C4-2B (cell line): ENCODE results near the gene NUP214.
"Not testable (repeated sequence)": the region's sequence is repeated elsewhere in the genome, so short reads cannot be mapped to it uniquely, and the experiment has no call there.

Source experiments
- H3K27ac ChIP-seq: fragments of 450-650 bp; 2 replicates; pipeline ENCODE4 v1.5.1; 2017
- CTCF ChIP-seq: fragments of 450-650 bp; conservative IDR thresholded peaks from 2 replicates; pipeline ENCODE4 v1.5.1; 2017; ENCODE audit warnings: mild to moderate bottlenecking
- ZFX ChIP-seq: fragments of 450-650 bp; IDR thresholded peaks from 2 replicates; pipeline ENCODE4 v1.6.1; 2017

Gene NUP214

GRCh38 chr9:131258698-131259431, 133.5 kb downstream of the NUP214 start:
- no peak for TF ChIP-seq CTCF
- TF ChIP-seq ZFX, result no peak
- H3K27ac ChIP-seq, result no peak overlapping the region

GRCh38 chr9:131259432-131259898, 134.1 kb downstream of the NUP214 start:
- no peak overlapping the region for H3K27ac ChIP-seq
- TF ChIP-seq CTCF, result no peak
- no peak for TF ChIP-seq ZFX

- no peak overlapping the region for H3K27ac ChIP-seq
- no peak for TF ChIP-seq CTCF
- no peak for TF ChIP-seq ZFX
Observed at GRCh38 chr9:131259916-131260597, 134.7 kb downstream of the NUP214 start.

- no peak overlapping the region for H3K27ac ChIP-seq
- TF ChIP-seq ZFX (no peak), CTCF (no peak)
Observed at GRCh38 chr9:131260751-131261452, 135.5 kb downstream of the NUP214 start.

- H3K27ac ChIP-seq, result no peak overlapping the region
- TF ChIP-seq ZFX, result no peak
- no peak for TF ChIP-seq CTCF
Observed at GRCh38 chr9:131262327-131263032, 137.1 kb downstream of the NUP214 start.

- not testable (repeated sequence) for H3K27ac ChIP-seq
Observed at GRCh38 chr9:131263033-131263343, 137.6 kb downstream of the NUP214 start.

GRCh38 chr9:131263701-131264100, 138.3 kb downstream of the NUP214 start:
- no peak overlapping the region for H3K27ac ChIP-seq
- TF ChIP-seq ZFX (no peak), CTCF (no peak)
